Epidermal melanocyte (primary cell): ENCODE measurements around the gene KAZALD1.

Experiments used
- DNase-seq: peaks from one replicate; pipeline ENCODE4 v3.0.0; 2011; ENCODE audit warnings: low spot score; ENCODE audit not compliant: insufficient read length

The KAZALD1 gene

DNA sequence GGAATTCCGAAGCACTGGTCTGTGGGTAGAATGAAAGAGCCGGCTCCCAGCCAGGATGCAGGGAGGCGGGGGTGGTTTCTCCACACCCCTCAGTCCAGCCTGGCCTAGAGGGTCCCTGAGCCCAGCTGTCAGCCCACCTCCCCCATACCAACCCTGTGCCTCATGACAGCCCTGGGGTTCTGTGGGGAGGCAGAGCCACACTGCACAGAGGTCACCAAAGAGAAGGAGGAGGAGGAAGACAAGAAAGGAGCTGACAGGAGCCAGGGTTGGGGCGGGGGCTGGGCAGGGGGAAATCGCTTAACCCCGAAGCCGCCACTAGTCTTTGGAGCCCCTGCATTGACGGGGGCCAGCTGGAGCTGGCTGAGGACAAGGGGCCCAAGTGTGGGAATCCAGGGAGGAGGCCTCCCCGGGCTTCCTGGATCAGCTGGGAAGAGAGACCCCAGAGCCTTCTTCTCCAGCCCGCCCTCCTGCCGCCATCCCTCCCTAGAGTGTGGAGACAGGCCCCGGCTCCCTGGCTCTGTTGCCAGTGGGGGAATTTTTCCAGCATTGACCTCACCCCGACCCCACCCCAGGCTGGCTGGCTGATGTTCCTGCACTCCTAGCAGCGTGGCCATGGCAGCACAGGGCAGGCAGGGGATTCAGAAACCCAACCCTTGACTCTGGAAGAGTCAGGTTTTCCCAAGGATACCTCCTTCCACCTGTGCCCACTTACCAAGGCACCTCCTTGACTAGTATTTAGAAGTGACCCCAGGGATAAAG, 32.5 kb downstream of the KAZALD1 start:
- no peak for DNase-seq

DNA sequence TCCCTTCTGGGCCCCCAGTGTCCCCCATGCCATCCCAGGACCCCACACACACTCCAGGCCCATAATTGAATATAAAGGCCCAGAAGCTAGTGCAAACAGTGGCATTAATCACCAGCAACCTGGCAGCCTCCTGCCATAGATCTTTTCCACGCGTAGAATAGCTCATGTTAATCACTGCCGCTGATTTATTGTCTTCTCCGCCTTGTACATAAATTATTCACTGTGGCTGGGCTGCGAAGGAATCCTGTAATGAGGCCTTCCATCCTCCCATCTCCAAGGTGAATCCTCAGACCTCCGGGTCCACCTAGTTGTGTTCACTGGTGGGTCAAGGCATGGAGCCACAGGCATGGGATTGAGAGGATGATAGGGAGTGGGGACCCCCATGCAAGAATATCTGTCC, 33.2 kb downstream of the KAZALD1 start:
- no peak for DNase-seq

DNA sequence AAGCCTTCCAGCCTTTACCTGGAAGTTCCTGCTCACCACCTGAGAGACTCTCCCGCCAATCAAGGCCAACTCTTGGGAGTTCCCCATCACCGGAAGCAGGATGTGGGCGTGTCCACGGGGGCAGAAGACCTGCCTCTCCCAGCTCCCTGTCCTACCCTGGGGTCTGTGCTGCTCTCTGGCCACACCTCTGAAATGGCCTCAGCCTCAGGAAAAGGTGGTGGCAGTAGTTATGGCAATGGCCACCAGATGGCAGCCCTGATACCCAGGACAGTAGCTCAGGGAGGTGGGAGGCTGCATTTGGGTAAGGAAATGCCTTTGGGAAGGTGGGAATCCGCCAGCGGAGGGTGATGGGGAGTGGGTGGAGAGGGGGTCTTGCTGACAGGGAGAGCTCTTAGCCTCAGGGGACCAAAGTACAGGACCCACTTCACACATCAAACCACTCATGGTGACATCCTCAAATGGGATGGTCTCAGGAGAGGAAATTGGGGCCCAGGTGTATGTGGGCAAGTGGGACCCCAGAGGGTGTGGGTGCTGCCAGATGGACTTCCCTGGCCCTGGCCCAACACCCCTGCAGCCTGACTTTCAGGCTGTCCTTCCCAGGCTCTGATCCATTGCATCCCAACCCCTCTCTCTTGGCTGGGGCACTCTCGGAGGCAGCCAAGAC, 33.9 kb downstream of the KAZALD1 start:
- DNase-seq = peak; percentile 60

DNA sequence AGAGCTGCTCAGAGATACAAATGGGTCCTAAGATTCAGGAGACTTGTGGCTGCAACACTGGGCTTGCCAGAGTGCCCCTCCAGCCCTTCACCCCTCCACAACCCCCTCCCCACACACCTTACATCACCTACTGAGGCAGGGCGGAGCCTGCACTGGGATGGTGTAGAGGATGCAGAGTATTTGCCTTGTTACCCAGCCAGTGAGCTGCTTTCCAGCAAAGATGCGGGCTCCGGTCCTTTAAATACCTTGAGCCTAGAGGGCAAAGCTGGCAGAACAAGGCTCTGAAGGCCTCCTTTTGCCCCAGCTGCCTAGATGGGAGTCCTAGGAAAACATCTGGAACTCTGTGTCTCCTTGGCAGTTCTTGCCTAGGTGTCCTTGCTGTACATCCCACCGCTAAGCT, 34.6 kb downstream of the KAZALD1 start:
- no peak for DNase-seq

DNA sequence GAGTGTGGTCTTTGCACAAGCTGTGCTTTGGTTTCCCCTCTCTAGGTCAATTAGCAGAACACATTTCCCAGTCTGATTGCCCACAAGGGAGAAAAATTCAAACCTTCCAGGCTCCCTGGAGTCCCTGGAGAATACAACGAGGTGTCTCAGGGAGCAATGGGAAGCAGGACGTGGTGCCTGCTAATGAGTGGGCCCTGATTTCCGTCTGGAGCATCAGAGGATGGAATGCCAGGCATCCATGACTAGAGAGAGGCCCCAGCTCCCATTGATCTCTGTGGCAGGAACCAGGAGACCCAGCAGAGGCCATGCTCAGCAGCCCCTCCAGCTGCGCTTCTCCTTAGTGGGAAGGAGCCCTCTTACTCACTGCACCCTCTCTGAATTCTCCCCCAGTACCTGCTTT, 36.1 kb downstream of the KAZALD1 start:
- DNase-seq = no peak

DNA sequence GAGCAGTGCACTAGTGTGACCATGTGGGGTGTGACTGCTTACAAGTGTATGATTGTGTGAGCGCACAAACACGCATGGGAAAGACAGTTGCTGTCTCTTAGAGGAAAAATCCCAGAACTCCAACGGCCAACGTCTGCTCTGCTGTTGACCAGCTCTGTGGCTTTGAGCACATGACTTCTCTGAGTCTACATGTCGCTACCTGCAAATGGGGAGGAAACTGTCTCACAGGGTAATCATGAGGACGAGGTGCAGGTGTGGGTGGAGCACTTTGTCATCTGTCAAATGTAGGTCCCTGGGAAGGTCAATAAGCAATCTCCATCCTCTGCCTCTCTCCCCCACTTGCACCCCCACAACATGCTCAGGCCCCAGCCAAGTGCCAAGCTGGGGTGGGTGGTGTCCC, 38.1 kb downstream of the KAZALD1 start:
- no peak for DNase-seq

DNA sequence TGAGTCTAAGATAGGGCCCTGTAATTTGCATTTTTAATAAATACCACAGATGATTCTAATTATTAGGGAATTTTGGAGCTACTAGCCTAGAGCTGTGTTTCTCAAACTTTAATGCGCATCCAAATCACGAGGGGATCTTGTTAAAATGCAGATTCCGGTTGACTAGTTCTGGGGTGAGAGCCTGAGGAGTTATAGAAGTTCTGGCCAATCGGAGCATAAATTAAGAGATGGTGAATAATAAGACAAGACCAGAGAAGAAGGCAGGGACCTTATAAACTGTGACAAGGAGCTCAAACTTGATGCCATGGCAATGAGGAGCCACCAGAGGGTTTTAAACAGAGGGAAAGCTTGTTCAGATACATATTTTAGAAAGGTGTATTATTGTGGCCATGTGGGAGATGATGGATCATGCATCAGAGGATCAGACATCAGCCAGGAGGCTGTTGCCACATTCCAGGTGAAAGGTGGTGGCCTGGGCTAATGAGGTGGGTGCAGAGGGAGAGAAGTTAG, 39.6 kb downstream of the KAZALD1 start:
- no peak for DNase-seq

DNA sequence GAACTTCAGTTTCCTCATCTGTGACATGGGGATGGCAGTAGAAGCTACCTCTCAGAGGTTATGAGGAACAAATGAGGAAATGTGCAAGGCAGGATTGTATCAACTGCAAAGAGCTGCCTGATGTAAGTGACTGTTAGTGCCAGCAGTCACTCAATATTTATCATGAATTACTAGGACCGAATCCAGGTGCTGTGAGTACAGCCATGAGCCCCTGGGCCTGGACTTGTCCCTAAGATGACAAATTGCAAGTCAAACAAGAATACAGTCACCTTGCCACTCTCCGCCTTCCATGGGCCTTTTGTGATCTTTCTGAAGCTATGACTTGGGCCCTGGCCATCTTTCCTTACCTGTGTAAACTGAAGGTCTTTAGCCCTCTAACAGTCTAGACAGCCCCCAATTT, 41.6 kb downstream of the KAZALD1 start:
- DNase-seq = no peak

DNA sequence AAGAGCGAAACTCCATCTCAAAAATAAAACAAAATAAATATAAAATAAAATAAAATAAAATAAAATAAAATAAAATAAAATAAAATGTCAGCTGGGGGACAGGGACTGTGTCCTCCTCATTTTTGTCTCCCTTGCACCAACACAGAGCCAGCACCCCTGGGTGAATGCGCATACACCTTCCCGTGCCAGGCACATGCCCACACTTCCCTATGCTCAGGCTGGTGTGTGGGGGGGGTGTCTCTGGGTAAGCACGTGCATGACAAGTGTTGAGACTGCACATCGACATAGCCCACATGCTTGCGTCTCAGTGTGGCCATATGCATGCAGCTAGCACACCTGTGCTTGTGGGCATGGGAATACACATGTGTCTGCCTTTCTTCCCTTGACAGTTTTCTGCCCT, 44.6 kb downstream of the KAZALD1 start:
- no peak for DNase-seq

DNA sequence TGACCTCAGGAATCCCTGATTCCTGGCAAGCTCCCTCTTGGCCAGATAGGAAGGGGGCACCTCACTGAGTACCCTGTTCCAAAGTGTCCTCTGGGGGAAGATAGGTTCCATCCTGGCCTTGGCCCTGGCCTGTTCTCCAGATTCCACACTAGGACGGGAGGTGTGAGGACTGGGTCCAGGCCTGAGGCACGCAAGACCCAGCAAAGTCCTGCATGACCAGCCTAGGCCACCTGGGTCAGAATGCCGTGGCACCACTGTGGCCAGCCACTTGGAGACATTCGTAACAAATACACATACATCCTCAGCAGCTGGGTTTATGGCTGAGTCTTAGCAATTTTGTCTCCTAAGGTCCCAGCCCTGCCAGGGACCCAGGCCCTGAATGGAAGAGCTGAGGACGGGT, 46.0 kb downstream of the KAZALD1 start:
- no peak for DNase-seq

DNA sequence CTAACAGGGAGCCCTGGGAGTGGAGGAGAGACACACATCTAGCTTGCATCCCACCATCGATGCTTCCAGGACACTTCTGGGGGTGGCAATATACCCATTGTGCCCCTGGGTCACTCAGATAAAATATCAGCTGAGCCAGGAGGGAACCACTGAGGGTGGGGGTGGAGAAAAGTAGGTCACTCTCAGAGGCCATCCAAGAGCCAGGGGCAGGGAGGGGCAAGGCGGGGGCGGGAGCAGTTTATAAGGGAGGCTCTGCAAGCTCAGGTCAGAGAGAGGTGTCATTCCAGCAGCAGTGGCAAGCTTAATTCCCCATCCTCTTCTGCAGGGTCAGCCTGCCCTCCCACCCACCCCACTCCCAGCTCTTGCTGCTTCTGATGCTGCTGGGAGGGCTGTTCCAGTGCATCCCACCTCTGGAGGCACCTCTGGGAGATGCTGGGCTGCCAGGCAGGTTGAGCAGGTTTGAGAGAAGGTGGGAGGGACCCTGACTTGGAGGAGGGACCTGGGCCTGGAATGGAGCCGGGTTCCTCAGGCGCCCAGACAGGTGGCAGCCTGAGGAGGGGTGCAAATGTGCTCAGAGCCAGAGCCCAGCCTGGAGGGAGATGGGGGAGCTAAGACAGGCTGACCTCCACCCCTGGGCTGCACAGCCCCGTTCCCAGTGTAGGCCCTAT, 49.2 kb downstream of the KAZALD1 start:
- no peak for DNase-seq

DNA sequence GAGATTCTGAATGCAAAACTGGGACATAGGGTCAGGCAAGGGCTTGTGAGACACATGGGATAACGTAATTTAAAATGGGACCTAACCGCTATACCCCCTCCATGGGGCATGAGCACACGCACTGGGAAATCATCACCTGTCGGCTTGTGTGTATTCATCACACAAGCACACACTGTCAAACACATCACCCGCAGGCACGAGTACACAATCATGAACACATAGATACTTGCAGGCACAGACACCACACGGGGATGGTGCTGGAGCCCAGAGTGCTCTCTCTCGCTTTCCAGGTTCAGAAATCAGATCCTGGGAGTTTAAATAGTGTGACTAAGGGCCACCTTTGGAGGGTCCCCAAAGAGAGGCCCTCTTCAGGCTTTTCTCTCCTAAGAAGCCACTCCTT, 49.8 kb downstream of the KAZALD1 start:
- no peak for DNase-seq

DNA sequence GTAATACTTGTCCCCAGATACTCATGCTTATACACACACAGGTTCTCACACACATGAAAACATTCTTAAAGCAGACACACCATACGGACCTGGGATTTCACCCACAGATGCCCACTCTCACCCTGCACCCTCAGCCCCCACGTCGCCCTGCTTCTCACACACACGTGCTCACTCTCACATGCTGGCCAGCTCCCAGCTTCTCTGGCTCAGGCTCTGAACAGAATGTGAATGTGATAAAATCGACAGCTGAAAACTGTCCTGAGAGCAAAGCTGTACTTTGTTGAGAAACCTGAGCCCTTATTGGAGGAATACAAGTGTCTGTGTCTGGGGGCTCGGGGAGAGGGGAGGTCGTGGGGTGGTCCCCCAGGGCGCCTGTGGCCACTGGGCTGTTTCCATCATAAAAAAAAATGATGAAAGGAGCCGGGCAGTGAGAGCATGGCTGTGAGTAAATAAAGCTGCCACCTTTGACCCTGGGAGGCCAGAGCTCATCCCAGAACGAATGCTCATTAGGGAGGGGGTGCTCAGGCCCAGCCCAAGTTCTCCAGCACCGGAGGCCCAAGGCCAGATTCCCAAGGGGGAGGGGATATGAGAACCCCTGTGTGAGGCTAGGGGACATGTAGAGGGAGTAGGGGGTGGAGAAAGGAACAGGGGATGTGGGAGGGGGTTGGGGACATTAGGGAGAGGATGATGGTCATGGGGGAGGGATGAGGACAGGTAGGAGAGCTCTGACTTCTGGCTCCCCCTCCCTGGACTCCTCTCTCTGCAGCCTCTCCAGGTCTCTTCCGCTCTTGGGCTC, 51.2 kb downstream of the KAZALD1 start:
- DNase-seq = no peak

DNA sequence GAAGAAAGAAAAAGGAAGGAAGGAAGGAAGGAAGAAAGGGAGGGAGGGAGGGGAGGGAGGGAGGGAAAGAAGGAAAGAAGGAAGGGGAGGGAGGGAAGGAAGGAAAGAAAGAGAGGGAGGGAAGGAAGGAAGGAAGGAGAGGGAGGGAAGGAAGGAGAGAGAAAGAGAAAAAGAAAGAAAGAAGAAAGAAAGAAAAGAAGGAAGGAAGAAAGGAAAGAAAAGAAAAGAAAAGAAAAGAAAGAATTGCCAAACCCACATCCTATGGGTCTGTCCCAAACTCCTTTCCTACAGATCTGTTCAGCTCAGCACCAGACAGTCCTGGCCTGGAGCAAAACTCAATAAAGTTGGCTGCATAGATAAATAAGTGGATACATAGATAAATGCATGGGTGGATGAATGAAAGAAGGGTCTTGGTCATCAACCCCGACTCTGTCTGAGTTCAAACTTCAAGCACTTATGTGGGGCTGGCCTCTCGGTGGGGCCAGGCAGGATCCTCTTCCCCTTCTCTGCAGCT, 52.2 kb downstream of the KAZALD1 start:
- no peak for DNase-seq

DNA sequence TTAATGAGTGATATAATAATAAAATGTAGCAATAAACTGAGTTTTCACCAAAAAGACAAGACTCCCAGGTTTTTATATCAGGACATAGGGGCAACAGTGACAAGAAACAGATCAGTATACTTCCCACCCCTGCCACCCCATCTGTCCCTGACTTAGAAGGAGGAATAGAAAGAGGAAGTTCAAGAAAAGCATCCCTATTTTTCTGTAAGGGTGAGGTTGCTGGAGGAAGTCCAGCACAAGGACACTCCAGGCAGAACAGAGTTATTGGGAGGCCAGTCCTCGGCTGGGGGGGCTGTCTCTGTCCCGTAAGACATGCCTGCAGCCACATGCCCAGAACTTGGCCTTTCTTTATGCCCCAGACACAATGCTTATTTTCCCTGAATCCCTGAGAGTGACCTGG, 52.9 kb downstream of the KAZALD1 start:
- DNase-seq = no peak
